HG02798 (cell line): Measurements from ENCODE around the gene SUPT16H.

Source experiments
- ATAC-seq: cut with Tn5 transposase; IDR thresholded peaks from one replicate; pipeline ENCODE4 v1.9.1; 2021; ENCODE audit warnings: mild to moderate bottlenecking; ENCODE audit not compliant: unreplicated experiment, poor library complexity

SUPT16H gene

DNA sequence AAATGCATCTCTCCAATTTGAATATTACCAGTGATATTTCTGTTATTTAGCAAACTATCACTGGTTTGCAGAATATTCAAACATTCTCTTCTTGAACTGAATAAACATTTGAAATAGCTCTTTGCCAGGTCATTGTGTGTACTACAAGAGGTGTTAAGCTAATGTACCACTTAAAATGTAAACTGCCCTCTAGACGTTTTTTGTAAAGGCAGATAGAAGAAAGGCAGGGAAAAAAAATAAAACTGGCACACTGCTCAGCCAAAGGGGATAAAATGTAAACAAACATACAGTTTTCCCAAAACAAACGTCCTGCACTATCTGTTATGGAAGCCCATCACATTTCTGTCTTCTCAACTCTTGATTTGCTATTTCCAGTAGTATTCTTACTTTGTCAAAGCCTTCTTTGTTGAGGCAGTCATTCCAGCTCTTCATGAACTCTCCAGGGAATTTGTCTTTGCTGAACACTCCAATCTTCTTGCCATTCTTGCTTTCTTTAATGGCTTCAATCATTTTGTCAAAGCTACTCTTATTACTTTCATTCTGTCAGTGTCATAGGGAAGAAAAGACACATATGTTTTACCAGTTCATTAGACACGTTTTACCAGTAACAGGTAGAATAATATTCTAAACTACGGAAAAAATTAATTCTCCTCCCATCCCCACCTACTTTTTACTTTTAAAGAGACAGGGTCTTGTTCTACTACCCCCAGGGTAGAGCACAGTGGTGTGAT, 13.7 kb downstream of the SUPT16H start:
- no peak for ATAC-seq

GRCh38 chr14:21367582-21368144, 16.2 kb downstream of the SUPT16H start:
- no peak for ATAC-seq

GRCh38 chr14:21356511-21356910, 27.3 kb downstream of the SUPT16H start:
- no peak for ATAC-seq

- no peak for ATAC-seq
Observed at GRCh38 chr14:21352587-21352986, 31.2 kb downstream of the SUPT16H start.

DNA sequence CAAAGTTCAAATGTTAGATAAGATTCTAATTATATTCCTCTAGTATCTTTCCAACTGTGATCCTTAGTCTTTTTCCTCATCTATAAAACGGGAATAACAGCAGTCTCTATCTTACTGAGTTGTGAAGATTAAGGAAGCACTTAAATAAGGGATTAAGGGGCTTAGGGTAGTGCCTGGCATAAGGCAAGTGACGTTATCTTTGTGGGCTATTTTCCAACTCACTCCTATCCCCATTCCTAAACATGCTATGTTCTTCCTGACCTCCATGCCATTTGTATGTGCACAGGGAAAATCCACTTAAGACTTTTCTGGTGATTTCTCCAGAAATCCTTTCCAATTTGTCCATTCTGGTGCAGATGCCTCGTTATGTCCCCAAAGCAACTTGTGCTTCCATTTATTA, 33.3 kb downstream of the SUPT16H start:
- no peak for ATAC-seq

DNA sequence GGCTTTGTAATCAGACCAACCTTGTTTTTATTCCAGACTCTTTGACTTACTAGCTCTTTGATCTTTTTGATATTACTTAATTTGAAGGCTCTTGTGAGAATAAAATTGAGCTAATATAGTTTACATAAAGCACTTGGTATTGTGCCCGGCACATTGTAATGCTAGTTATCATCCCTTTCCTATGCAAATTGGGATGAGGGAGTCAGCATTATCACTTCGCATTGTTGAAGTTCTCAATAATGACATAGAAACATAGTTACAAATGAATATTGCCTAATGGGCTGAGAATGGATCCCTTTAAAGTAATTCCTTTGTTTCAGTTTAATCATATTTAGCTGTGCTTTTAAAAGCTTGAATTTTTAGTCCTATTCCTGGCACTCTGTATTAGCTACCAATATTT, 36.6 kb downstream of the SUPT16H start:
- no peak for ATAC-seq

- no peak for ATAC-seq
Observed at GRCh38 chr14:21346532-21347135, 37.2 kb downstream of the SUPT16H start.

- ATAC-seq = no peak
Observed at GRCh38 chr14:21343035-21343794, 40.6 kb downstream of the SUPT16H start.

- no peak for ATAC-seq
Observed at GRCh38 chr14:21334202-21334906, 49.5 kb downstream of the SUPT16H start.

GRCh38 chr14:21332950-21333349, 50.9 kb downstream of the SUPT16H start:
- ATAC-seq = no peak

- no peak for ATAC-seq
Observed at GRCh38 chr14:21326972-21327371, 56.8 kb downstream of the SUPT16H start.

DNA sequence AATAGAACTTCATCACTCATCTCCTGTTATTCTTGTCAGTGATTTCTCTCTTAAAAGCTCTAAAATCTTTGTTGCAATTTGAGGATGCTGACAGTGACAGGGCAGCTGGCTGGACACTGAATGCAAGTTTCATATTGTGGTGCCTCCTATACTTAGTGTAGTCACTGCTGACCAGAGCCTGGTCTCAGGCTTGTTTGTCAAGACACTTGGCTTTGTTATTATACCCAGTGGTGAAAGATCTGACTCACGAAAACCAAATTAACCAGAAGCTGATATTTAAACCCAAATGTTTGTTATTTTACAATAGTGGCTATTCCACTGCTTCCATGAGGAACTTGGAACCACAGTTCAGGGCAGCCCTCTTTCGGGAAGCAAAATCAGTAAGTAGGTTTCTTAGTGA, 61.1 kb downstream of the SUPT16H start:
- ATAC-seq = no peak

- no peak for ATAC-seq
Observed at GRCh38 chr14:21320913-21321312, 62.9 kb downstream of the SUPT16H start.

GRCh38 chr14:21317398-21317797, 66.4 kb downstream of the SUPT16H start:
- no peak for ATAC-seq

DNA sequence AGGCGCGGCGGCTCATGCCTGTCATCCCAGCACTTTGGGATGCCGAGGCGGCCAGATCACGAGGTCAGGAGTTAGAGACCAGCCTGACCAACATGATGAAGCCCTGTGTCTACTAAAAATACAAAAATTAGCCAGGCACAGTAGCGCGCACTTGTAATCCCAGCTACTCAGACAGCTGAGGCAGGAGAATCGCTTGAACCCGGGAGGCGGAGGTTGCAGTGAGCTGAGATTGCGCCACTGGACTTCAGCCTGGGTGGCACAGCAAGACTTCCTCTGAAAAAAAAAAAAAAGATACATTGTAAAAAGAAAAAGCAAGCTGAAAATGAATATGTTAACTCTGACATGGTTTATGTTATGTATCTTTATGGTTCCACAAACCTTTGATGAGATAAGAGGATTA, 70.3 kb downstream of the SUPT16H start:
- ATAC-seq = no peak

GRCh38 chr14:21311614-21312013, 72.2 kb downstream of the SUPT16H start:
- no peak for ATAC-seq

DNA sequence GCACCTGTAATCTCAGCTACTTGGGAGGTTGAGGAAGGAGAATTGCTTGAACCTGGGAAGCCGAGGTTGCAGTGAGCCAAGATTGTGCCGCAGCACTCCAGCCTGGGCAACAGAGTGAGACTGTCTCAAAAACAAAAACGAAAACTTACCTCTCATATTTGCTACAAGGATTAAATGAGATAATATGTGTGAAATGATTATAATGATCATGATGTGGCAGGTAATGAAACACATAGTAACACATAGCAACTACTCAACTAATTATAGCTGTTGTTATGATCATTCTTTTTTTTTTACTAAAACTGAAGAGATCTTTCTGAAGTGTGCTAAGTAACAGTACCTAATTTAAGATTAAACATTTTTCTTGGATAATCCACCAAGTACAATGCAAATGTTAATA, 73.9 kb downstream of the SUPT16H start:
- no peak for ATAC-seq

DNA sequence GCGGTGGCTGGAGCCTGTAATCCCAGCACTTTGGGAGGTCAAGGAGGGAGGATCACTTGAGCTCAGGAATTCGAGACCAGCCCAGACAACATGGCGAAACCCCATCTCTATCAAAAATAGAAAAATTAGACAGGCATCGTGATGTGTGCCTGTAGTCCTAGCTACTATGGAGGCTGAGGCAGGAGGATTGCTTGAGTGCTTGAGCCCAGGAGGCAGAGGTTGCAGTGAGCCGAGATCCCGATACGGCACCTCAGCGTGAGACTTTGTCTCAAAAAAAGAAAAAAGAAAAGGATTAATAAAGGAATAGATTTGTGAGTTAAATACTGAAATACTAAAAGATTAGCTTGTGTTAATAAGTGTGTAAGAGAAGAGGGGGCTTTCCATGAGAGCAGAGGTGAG, 74.6 kb downstream of the SUPT16H start:
- no peak for ATAC-seq

- ATAC-seq = peak; percentile 86
Observed at GRCh38 chr14:21308479-21309237, 75.2 kb downstream of the SUPT16H start.

DNA sequence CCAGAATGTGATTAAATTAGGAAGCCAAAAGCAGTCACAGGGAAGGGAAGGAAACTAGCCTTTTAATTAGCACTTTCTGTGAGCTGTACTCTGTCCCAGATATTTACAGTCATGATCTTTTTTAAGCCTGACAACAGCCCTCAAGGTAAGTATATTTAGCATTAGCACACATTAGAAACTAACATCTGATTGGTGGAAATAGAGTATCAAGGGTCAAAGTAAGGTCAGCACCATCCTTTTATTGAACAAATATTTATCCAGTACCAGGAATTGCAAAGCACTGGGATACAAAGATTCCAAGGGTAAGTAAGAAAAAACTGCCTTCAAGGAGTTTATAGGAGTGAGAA, 75.7 kb downstream of the SUPT16H start:
- ATAC-seq = peak; percentile 24
